Stimulated activated CD4-positive, alpha-beta T cell treated with anti-CD3 and anti-CD28 coated beads, Interleukin-2, amount 100 ng/mL, for 24 hours (primary cell): ENCODE measurements around the gene ANKRD33B.

ENCODE experiments used
- DNase-seq, 2 donors: peaks; one replicate each; pipeline ENCODE4 v3.0.0-alpha.2; 2020

The ANKRD33B gene

DNA sequence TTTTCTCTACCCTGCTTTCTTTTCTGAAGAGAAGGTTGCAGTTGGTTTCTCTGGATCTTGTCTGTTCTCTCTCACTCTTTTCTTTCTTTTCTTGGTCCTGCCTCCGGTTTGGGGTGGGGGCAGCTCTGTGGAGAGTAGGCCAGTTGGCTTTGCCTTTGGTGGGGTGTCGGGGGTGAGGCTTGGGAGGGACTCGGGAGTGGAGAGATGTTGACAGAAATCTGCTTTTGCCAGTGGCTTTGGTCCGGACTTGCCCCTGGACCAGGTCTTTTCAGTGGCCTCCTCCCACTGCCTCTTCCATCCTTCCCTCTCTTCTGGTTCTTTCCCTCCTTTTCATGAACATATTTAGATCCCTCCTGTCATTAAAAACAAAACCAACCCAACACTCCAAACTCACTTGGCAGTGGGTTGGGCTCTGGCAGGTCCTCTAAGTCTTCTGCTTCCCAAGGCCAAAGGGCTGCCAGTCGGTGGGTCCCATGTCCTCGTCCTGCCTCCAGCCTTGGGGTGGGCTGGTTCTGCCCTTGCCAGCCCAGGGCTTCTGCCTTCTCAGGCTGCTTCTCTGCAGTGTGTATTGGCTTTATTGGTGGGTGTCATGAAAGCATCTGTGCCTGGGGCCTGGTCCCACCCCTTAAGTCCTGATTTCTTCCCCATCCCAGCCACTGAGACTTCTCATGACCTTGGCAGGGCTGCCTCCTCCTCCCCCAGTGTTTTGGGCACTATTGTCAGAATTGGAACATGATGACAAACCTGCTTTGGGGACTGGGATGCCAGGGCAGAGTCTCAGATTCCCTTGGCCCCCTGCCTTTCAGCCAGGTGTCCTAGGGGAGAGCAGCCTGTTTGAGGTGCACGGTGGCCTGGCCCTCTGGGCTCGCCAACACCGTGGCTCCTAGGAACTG is 16.9 kb downstream of the ANKRD33B start:
- no peak for DNase-seq

DNA sequence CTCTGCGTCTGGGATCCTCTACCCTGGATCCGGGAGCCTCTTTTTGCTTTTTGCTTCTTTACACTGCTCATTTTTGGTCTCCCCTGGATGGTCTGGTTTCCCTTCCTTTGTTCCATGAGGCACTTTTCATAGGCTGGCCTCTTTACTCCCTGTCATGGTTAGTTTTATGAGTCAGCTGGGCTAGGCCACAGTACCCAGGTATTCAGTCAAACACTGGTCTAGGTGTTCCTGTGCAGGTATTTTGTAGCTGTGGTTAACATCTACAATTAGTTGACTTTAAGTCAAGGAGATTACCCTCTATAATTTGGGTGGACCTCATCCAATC is 17.5 kb downstream of the ANKRD33B start:
- DNase-seq: no peak

DNA sequence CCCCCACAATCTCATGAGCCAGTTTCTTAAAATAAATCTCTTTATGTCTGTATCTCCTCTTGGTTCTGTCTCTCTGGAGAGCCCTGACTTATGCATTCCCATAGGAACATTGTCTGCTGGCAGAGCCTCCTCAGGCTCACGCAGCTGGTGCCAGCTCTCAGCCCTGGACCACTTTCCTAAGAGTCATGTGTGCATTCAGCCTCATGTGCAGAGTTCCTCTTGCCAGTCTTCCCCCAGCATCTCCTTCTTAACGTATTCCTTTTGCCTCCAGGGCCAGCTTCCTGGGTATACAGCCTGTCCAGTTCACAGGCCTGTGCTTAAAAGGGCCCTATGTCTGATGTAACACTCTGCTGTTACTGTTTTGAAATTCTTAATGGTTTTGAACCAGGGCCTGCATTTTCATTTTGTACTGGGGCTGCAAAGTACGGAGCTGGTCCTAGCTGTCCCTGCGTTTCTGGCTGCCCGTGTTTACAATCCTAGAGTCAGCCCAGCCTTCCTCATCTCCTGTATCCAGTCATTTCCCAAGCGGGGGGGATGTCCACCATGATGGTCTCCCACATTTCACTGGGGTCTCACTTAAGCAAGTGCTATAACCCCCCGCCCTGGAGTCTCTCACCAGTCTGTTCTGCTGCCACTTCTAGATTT is 18.1 kb downstream of the ANKRD33B start:
- no peak for DNase-seq

DNA sequence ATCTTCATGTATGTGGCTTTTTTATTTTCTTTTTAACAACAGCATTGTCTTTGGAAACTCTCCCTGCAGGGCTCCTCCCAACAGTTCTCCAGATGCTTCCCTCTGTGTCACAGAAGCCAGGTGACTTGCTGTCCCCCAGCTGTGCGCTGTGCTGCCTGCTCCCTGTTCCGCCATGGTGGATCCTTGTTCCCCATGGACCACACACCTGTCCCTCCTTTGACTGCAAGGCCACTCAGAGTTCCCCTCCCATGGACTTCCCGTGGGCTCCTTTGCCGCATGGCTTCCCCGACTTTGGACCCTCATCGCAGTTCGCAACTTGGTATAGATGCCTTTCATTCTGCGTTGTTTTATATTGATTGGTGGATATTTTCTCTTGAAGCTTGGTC is 18.6 kb downstream of the ANKRD33B start:
- no peak for DNase-seq

DNA sequence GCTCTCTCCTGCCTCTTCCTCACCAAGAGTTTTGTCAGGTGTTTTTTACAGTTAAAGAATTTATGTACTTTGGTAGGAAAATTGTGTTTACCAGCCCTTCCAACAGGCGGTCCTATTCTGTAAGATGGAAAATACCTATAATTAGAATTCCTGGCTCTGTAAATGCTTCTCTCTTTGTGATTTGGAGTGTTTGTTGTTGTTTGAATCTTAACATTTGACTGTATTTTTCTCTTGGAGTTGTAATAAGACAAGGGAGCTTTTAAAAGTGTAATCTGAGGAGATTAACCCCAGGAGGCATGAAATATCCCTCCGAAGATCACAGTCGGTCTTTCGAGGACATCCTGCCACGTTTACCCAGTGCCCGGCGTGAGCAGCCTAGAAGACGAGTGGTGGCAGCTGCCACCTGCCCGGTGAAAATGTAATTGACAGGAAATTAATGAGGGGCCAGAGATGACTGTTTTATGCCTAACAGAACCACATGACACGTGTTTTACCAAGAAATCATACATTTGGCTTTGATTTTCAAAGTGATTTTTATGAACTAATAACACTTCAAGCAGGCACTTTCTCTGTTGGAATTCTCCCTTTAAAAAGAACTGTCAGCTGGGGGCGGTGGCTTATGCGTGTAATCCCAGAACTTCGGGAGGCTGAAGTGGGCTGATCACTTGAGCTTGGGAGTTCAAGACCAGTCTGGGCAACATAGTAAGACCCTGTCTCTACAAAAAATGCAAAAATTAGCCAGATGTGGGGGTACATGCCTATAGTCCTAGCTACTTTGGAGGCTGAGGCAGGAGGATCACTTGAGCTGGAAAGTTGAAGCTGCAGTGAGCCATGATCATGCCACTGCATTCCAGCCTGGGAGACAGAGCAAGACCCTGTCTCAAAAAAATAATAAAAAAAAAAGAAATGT is 20.0 kb downstream of the ANKRD33B start:
- DNase-seq: no peak

DNA sequence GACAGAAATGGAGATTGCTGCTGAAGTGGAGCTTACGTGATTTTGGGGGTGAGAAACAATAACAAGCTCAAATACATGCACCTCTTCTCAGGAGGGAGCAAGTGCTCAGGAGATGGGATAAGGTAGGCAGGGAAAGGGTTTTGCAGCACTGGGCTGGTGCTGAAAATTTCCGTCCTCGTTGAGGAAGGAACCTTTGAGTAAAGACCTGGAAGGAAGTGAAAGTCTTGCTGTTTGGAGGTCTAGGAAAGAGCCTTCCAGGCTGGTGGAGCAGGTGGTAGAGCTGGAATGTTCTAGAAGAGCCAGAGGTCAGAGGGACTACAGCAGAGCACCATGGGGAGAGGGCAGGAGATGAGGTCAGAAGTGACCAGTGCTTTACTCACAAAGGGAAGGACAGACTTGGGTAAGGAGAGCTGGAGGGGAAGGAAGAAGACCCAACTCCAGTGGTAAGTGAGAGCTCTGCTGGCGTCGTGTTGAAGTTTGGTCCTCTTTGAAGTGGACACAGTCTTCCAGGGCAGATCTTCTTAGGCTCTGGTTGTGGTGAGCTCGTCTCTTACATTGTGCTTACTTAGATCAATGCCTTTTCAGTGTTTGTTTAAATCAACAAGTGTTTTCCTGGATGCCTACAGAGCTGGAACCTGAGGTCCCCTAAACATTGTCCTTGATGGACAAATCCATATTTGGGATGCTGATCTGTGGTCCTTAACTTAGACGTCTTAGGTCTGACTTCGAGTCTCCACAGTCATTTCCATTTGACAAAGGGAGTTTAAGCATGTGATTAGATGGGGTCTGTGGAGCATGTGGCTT is 21.0 kb downstream of the ANKRD33B start:
- no peak for DNase-seq

- DNase-seq: no peak
Observed at GRCh38 chr5:10585518-10585915, 21.6 kb downstream of the ANKRD33B start.

GRCh38 chr5:10586008-10586407 is 22.1 kb downstream of the ANKRD33B start:
- no peak for DNase-seq

- no peak for DNase-seq
Observed at GRCh38 chr5:10586555-10586954, 22.7 kb downstream of the ANKRD33B start.

- DNase-seq: no peak
Observed at GRCh38 chr5:10588109-10588775, 24.4 kb downstream of the ANKRD33B start.

- DNase-seq: no peak
Observed at GRCh38 chr5:10588779-10589447, 25.0 kb downstream of the ANKRD33B start.

- no peak for DNase-seq
Observed at GRCh38 chr5:10590226-10590999, 26.5 kb downstream of the ANKRD33B start.

DNA sequence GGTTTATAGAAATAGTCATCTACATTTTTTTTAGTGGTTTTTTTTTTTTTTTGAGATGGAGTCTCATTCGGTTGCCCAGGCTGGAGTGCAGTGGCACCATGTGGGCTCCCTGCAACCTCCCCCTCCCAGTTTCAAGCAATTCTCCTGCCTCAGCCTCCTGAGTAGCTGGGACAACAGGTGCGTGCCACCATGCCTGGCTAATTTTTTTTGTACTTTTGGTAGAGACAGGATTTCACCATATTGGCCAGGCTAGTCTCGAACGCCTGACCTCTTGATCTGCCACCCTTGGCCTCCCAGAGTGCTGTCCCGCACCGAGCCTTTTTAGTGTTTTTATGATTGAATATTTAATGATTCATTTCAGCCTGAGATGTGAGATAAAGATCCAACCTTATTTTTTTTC is 27.3 kb downstream of the ANKRD33B start:
- no peak for DNase-seq

DNA sequence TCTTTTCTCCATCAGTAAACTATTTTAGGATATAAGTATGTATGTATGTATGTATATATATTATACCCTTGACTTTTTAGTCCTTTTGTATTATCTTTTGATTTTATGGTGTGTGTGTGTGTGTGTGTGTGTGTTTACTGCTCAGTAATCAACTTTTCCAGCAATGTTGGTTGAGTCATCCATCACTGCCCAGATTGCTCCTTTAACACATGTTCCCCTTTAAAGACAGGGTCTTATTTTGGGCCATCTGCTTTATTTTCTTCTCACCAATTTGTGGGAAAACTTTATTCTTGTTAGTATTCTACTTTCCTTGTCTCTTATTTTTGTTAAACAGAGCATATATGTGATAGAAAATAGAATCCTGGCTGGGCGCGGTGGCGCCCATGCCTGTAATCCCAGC is 28.1 kb downstream of the ANKRD33B start:
- DNase-seq: no peak

GRCh38 chr5:10592601-10593000 is 28.7 kb downstream of the ANKRD33B start:
- no peak for DNase-seq

GRCh38 chr5:10593531-10594181 is 29.8 kb downstream of the ANKRD33B start:
- no peak for DNase-seq

- no peak for DNase-seq
Observed at GRCh38 chr5:10594591-10595210, 30.8 kb downstream of the ANKRD33B start.

DNA sequence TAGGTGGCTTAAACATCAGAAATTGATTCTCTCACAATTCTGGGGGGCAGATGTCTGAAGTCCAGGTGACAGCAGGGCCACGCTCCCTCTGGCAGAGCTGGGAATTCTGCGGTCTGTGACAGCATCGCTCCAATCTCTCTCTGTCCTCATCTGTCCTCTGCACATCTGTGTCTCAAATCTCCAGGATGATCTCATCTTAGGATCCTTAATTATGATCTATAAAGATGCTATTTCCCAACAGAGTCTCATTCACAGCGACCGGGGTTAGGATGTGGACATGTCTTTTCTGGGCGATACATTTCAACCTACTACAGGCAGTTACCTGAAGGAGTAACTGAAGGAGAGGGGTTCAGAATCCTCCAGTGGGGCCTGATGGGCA is 31.4 kb downstream of the ANKRD33B start:
- no peak for DNase-seq

DNA sequence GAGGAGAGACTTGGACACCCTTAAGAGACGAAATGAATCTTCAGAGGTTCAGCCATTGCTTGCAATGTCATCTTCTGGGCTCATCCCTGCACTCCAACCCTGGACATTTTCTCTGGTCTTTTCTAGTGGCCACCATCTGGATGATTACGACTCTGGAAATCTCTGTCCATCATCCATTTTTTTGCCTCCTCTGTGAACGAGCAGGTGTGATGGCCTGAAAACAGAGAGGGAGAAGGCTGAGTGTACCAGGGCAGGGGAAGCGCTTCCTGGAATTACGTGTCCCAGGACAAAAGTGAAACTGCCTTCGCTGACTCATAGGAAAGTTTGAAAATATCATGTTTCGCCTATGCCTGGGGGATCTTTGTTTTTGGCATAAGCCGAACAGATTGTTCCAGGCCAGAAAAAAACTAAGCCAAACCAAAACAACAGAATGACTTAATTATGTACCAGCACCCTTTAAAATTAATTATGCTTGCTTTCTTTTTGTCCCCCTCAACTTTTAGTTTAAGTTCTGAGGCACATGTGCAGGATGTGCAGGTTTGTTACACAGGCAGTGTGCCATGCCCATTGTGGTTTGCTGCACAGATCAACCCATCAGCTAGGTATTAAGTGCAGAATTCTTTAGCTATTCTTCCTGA is 31.9 kb downstream of the ANKRD33B start:
- DNase-seq: peak; percentile 46 to 59
